CD4-positive, alpha-beta T cell treated with Interleukin-21 for 1 hour (primary cell): ENCODE data around the gene CTDSP2.
"Not testable (repeated sequence)": the region's sequence is repeated elsewhere in the genome, so short reads cannot be mapped to it uniquely, and the experiment has no call there.

Experiments
- DNase-seq: peaks from one replicate; pipeline ENCODE4 v3.0.0-alpha.2; 2020

CTDSP2 gene

DNA sequence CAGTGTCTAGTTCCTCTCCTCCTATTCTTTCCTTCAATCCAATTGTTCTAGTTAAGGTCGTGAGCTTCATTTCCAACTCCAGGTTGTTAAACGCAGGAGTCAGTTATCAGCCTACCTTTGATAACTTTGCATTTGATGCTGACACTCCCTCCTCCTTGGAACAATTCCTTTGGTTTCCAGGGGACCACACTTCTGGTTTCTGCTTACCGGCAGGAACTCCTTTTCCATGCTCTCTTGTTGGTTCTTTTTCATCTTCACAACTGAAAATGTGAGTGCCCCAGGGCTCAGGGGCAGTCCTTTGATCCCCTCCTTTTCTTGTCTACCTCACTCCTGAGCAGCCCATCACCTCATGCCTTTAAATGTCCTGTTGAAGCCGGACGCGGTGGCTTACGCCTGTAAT is 69.2 kb downstream of the CTDSP2 start:
- no peak for DNase-seq

DNA sequence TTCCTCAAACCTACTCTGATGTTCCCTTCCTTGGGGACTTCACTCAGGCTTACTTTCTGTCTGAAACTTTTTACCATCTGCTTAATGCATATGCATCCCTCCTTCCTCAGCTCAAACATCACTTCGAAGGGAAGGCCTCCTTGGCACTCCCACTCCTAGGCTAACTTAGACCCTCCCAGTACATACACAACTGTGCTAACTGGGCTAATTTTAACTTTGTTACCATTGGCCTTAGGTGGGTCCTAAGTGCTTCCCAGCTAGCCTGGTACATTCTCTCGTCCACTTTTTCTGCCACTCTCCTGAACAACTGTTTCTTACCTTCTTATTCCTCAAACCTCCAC is 70.3 kb downstream of the CTDSP2 start:
- no peak for DNase-seq

DNA sequence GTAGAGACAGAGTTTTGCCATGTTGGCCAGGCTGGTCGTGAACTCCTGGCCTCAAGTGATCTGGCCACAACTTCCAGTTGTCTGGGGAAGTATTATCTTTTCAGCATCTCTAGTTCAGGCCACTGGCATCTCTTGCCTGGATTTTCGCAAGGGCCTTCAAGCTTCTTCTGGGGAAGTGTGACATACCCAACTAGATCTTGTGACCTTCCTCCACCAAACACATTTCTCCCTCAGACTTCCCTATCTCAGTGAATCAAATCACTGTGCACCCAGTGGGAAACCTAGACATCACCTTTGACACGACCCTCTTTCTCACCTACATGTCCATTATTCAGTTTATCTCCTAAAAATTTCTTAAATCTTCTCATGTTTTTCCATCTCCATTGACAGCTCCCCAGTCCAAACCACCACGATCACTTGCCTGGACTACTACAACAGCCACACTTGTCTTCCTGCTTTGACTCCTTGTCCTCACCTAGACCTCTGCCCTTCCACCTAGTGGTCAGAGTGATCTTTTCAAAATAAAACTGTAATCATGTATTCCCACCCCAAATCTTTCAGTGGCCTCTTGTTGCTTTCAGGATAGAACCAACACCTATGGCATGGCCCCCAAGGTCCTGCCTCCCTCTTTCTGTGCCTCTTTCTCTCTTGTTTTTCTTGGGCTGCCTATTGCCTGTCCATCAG is 70.8 kb downstream of the CTDSP2 start:
- no peak for DNase-seq

DNA sequence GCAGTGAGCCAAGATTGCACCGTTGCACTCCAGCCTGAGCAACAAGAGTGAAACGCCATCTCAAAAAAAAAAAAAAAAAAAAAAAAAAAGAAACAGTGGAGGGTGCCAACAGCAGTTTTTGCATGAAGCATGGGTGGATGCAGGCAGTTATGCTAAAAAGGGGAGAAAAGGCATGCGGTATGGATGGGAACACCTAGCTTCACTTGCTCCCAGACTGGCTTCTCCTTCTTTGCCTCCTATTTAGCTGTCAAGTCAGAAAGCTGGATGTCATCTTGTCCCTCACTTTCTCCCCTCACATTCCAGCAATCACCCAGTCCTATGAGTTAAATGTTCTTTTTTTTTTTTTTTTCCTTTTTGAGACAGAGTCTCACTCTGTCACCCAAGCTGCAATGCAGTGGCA is 71.5 kb downstream of the CTDSP2 start:
- DNase-seq = no peak

DNA sequence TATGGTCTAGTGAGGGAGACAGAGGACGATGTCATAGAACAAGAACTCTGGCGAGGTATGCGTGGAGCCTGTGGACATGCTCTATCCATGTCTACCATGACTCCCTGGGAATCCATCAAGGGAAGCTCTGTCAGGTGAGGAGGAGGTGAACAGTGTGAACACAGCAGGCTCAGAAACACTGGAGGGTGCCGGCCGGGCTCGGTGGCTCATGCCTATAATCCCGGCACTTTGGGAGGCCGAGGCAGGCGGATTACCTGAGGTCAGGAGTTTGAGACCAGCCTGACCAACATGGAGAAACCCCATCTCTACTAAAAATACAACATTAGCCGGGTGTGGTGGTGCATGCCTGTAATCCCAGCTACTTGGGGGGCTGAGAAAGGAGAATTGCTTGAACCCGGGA is 71.9 kb downstream of the CTDSP2 start:
- not testable (repeated sequence) for DNase-seq

DNA sequence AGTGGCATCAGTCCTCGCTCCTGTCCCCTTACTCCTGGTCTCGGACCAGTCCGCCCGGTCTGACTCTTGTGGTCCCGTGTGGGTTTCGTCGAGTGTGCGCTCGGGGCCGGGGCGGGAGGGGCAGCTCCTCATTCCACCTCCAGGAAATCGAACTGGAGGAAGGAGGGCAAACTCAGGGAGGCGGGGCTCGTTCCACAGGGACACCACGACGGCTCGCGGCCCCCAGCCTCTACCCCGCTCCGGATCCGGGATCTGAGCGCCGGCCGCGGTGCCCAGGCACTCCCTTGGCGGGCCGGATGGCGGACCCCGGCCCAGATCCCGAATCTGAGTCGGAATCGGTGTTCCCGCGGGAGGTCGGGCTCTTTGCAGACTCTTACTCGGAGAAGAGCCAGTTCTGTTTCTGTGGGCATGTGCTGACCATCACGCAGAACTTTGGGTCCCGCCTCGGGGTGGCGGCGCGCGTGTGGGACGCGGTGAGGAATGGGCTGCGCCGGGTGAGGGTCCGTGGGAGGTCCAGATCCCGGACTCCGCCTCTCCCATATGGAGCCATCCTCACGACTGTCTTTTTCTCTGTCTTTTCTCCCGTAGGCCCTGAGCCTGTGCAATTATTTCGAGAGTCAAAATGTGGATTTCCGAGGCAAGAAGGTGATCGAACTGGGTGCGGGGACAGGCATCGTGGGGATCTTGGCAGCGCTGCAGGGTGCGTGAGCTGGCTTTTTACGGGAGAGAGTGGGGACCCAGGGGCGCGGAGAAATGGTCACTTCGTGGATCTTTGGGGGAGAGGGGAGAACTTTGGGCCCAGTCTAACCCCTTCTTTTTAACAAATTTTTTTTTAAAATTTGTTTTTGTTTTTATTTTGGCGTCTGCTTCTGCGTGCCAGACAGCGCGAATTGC is 73.9 kb downstream of the CTDSP2 start, which contains the start of gene EEF1AKMT3:
EEF1AKMT3 (plus strand) TSS at position 186 of the 894 bp plus-strand sequence; CDS start at position 297, 111 bp downstream.
- DNase-seq = no peak

DNA sequence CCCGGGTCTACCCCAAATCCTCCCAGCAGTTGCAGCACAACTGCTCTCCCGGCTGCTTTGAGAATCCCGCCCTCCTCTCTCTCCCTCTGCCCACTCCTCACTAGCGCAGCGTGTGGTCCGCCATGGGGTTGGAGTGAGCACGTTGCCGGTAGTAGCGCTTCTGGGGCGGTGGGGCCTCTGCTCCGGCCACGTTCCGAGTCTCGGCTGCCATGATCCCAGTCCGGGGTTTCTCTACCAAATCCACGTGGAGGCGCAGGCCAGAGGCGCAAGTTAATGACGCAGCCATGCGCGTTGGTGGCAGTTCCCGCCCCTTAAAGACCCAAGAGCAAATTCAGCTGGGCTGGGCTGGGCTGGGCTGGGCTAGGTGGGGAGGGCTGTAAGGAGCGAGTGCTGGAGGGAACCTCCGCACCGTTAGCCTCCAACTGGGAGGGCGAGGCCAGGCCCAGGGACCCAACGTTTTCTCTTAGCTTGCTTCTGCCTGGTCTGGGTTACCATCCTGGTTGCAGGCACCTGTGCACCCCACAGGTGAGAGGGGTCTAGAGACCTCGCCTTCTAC is 74.6 kb downstream of the CTDSP2 start, which contains the start of gene METTL1:
METTL1 (minus strand) TSS at position 233 of the 556 bp plus-strand sequence; CDS start at position 211, 22 bp downstream.
- peak; percentile 92 for DNase-seq

DNA sequence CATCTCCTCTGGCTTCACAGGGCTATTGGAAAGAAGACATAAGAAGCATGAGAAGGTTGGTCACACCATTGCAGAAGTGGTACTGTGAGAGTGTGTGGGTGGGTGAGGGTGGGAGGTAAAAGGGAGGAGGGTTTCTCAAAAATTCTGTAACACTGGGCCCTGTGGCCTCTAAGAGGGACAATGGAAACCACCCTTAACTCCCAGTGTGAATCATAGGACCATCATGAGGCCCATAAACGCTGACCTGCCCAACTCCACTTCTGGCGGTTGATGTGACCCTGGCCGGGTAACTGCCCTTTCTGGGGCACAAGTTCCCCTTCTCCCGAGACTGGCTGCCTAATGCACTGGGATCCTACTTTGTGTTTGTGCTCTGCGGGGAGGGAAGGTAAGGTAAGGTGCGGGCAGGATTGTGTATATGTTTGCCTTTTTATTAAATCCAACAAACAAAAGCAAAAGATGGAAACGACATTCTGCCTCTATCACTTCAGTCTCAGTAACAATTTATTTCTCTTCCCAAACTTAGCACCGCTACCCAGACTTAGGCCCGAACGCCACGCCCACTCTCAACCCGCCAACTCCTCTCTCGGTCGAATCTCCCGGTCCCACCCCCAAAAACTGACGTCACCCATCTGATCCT is 75.2 kb downstream of the CTDSP2 start:
- peak; percentile 85 for DNase-seq

DNA sequence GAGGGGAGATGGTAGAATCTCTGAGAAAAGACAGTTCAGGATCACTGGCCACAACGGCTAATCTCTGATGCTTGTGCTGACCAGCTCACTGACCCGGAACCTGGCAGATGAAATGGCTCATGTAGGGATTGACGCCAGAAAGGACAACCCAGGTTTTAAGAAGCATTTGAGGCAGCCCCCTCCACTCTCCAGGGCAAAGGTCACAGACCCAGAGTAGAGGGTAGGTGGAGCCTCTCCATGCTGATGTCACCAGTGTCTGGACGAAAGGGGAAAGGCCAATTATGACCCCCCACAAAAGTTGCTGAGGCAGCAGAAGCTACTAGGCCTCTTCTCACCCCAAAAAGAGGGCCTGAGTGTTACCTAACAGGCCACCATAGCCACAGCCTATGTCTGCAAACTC is 75.8 kb downstream of the CTDSP2 start:
- DNase-seq = no peak
